Mammary epithelial cell (primary cell): ENCODE results near the gene ANTXR2.

Source experiments
- EZH2 ChIP-seq: IDR thresholded peaks from 2 replicates; pipeline ENCODE4 v1.6.1; 2012; ENCODE audit warnings: low read length, inconsistent platforms, borderline replicate concordance
- TF ChIP-seq, protein P1 (sequence below), 2 donors: IDR thresholded peaks in 1 of 2; conservative IDR thresholded peaks in 1 of 2; 2 replicates each; pipeline ENCODE4 v1.5.1; 2011 to 2012; ENCODE audit warnings: inconsistent platforms in 2 of 2, low read length in 2 of 2, mild to moderate bottlenecking in 2 of 2, control low read depth in 1 of 2, low read depth in 1 of 2; ENCODE audit not compliant: insufficient read depth in 1 of 2; ENCODE audit errors: extremely low read depth in 1 of 2

GRCh38 chr4:80012291-80012690 is 60.7 kb downstream of the ANTXR2 start:
- TF ChIP-seq, protein P1, sequence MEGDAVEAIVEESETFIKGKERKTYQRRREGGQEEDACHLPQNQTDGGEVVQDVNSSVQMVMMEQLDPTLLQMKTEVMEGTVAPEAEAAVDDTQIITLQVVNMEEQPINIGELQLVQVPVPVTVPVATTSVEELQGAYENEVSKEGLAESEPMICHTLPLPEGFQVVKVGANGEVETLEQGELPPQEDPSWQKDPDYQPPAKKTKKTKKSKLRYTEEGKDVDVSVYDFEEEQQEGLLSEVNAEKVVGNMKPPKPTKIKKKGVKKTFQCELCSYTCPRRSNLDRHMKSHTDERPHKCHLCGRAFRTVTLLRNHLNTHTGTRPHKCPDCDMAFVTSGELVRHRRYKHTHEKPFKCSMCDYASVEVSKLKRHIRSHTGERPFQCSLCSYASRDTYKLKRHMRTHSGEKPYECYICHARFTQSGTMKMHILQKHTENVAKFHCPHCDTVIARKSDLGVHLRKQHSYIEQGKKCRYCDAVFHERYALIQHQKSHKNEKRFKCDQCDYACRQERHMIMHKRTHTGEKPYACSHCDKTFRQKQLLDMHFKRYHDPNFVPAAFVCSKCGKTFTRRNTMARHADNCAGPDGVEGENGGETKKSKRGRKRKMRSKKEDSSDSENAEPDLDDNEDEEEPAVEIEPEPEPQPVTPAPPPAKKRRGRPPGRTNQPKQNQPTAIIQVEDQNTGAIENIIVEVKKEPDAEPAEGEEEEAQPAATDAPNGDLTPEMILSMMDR (conservative IDR thresholded peaks at IDR 0.05 in 1 of 2, IDR thresholded peaks at IDR 0.05 in 1 of 2; ENCODE audit: extremely low read depth in 1 of 2, insufficient read depth in 1 of 2, low read depth in 1 of 2, low read length in 2 of 2) = no peak
- no peak for TF ChIP-seq EZH2
